Calu3 (cell line): Measurements from ENCODE around the gene CTDP1. TPM values are rescaled to one million over a fixed set of nuclear protein-coding genes. Genes with fewer than 3 reads are reported as not detected.

Experiments
- BruUV-seq: library from RNA; stranded (reverse); fragments of 400-500 nt; replicated peaks from 2 replicates; lab custom pipeline; 2021; lab: Mats Ljungman, UMichigan
- CTCF ChIA-PET: fragments of 300-600 bp; sonication (Branson Sonifier 250); formaldehyde crosslinking; loops from one replicate; lab custom pipeline; 2022; ENCODE audit warnings: antibody characterized with exemption; lab: Charles Lee
- DNase-seq: peaks from one replicate; pipeline ENCODE4 v3.0.0; 2022
- H3K27ac Mint-ChIP-seq: one replicate; pipeline ENCODE4 v1.8.0; 2022; ENCODE audit warnings: mixed read lengths; ENCODE audit not compliant: unreplicated experiment
- H3K27me3 Mint-ChIP-seq: one replicate; pipeline ENCODE4 v1.8.0; 2022; ENCODE audit warnings: mixed read lengths; ENCODE audit not compliant: unreplicated experiment
- H3K36me3 Mint-ChIP-seq: one replicate; pipeline ENCODE4 v1.8.0; 2022; ENCODE audit warnings: mild to moderate bottlenecking, moderate library complexity, mixed read lengths; ENCODE audit not compliant: insufficient read depth, unreplicated experiment
- H3K4me1 Mint-ChIP-seq: one replicate; pipeline ENCODE4 v1.8.0; 2022; ENCODE audit warnings: mild to moderate bottlenecking, low read depth, mixed read lengths; ENCODE audit not compliant: unreplicated experiment
- H3K4me3 Mint-ChIP-seq: one replicate; pipeline ENCODE4 v1.8.0; 2022; ENCODE audit warnings: mild to moderate bottlenecking, low read depth, moderate library complexity, mixed read lengths; ENCODE audit not compliant: unreplicated experiment
- H3K9me3 Mint-ChIP-seq: one replicate; pipeline ENCODE4 v1.8.0; 2022; ENCODE audit warnings: low read depth, mixed read lengths; ENCODE audit not compliant: unreplicated experiment
- CTCF ChIP-seq: fragments of 200-600 bp; IDR thresholded peaks from one replicate; pipeline ENCODE4 v1.8.0; 2022; ENCODE audit warnings: antibody characterized with exemption; ENCODE audit not compliant: unreplicated experiment
- intact Hi-C: fragments of 100-400 bp; cut with micrococcal nuclease; formaldehyde crosslinking; loops from one replicate; pipeline ENCODE4 v1.10.0; 2022; ENCODE audit not compliant: unreplicated experiment
- total RNA-seq: library from RNA; stranded (reverse); gene quantifications from 2 replicates; pipeline ENCODE4 v1.2.3, GENCODE V29; 2022

The CTDP1 gene
- total RNA-seq, 1 experiment from 2014 or later: 15.6 TPM

GRCh38 chr18:79766308-79766707, 86.7 kb downstream of the CTDP1 start:
- H3K9me3 Mint-ChIP-seq: peaks cover 7% of the 10 kb centered on the region
- intact Hi-C loops: no loop called here
- BruUV-seq: no TSS peak

GRCh38 chr18:79768745-79769144, 89.1 kb downstream of the CTDP1 start:
- no TSS peak for BruUV-seq
- H3K27me3 Mint-ChIP-seq: no peaks in the 10 kb centered on the region
- peaks cover 5% of the 10 kb centered on the region for H3K9me3 Mint-ChIP-seq
- H3K4me1 Mint-ChIP-seq: no peaks in the 10 kb centered on the region
- intact Hi-C loops: no loop called here
- DNase-seq: no peak
- no peaks in the 10 kb centered on the region for H3K36me3 Mint-ChIP-seq
- TF ChIP-seq CTCF: no peak
- no peak overlapping the region for H3K4me3 Mint-ChIP-seq
- CTCF ChIA-PET: no interaction called here
- H3K27ac Mint-ChIP-seq: no peak overlapping the region

More at GRCh38 chr18:79766308-79766707, 86.7 kb downstream of the CTDP1 start:
- DNase-seq: no peak
- no peak overlapping the region for H3K27ac Mint-ChIP-seq
- H3K36me3 Mint-ChIP-seq: no peaks in the 10 kb centered on the region
- H3K4me3 Mint-ChIP-seq: no peak overlapping the region
- no peaks in the 10 kb centered on the region for H3K27me3 Mint-ChIP-seq
- no peak for TF ChIP-seq CTCF
- no peaks in the 10 kb centered on the region for H3K4me1 Mint-ChIP-seq
- CTCF ChIA-PET: no interaction called here

- H3K9me3 Mint-ChIP-seq: peaks cover 5% of the 10 kb centered on the region
- CTCF ChIA-PET: no interaction called here
- intact Hi-C loops: no loop called here
- H3K4me3 Mint-ChIP-seq: no peak overlapping the region
- no peaks in the 10 kb centered on the region for H3K27me3 Mint-ChIP-seq
- DNase-seq: no peak
- H3K36me3 Mint-ChIP-seq: no peaks in the 10 kb centered on the region
- no peak overlapping the region for H3K27ac Mint-ChIP-seq
- H3K4me1 Mint-ChIP-seq: no peaks in the 10 kb centered on the region
- TF ChIP-seq CTCF: no peak
- no TSS peak for BruUV-seq
Observed at GRCh38 chr18:79769698-79770500, 90.3 kb downstream of the CTDP1 start.

- peaks cover 5% of the 10 kb centered on the region for H3K9me3 Mint-ChIP-seq
- intact Hi-C loops: no loop called here
- DNase-seq: no peak
- no peaks in the 10 kb centered on the region for H3K4me1 Mint-ChIP-seq
- H3K27ac Mint-ChIP-seq: no peak overlapping the region
- no peak for TF ChIP-seq CTCF
- H3K4me3 Mint-ChIP-seq: no peak overlapping the region
- CTCF ChIA-PET: no interaction called here
- no TSS peak for BruUV-seq
- no peaks in the 10 kb centered on the region for H3K27me3 Mint-ChIP-seq
- no peaks in the 10 kb centered on the region for H3K36me3 Mint-ChIP-seq
Observed at GRCh38 chr18:79770501-79770815, 90.9 kb downstream of the CTDP1 start.
